SK-N-SH (cell line): Measurements from ENCODE around the gene MST1.

Experiments
- CTCF ChIP-seq: fragments of 200-600 bp; sonication (generic); IDR thresholded peaks from 2 replicates; pipeline ENCODE4 v1.6.1; 2017; ENCODE audit warnings: antibody characterized with exemption, mild to moderate bottlenecking, moderate library complexity
- EP300 ChIP-seq, 2 experiments: IDR thresholded peaks; 2 replicates each; pipeline versions ENCODE4 v1.4.0 to v1.6.1; 2012; ENCODE audit warnings: borderline replicate concordance in 1 of 2, low read depth in 1 of 2, low read length in 1 of 2
- EZH2phosphoT487 ChIP-seq: fragments of 200-600 bp; sonication (generic); IDR thresholded peaks from 2 replicates; pipeline ENCODE4 v1.6.1; 2017; ENCODE audit warnings: low read depth, mixed run types, mild to moderate bottlenecking, antibody characterized with exemption, moderate library complexity, borderline replicate concordance
- GABPA ChIP-seq: IDR thresholded peaks from 2 replicates; pipeline ENCODE4 v1.4.0; 2012; ENCODE audit warnings: low read depth, mild to moderate bottlenecking
- IRF3 ChIP-seq: fragments of 150-350 bp; IDR thresholded peaks from 2 replicates; pipeline ENCODE4 v1.6.1; 2016; ENCODE audit warnings: mild to moderate bottlenecking, low read depth, low read length
- JUND ChIP-seq: IDR thresholded peaks from 2 replicates; pipeline ENCODE4 v1.4.0; 2012
- MXI1 ChIP-seq: IDR thresholded peaks from 2 replicates; pipeline ENCODE4 v1.6.1; 2012; ENCODE audit warnings: mild to moderate bottlenecking, low read depth, low read length, improper control_type of control experiment
- RAD21 ChIP-seq: IDR thresholded peaks from 2 replicates; pipeline ENCODE4 v1.6.1; 2012; ENCODE audit warnings: mild to moderate bottlenecking, low read length
- REST ChIP-seq: IDR thresholded peaks from 2 replicates; pipeline ENCODE4 v1.6.1; 2012; ENCODE audit warnings: mild to moderate bottlenecking, low read depth, low read length, moderate library complexity
- RFX5 ChIP-seq: IDR thresholded peaks from 2 replicates; pipeline ENCODE4 v1.6.1; 2012; ENCODE audit warnings: mild to moderate bottlenecking, improper control_type of control experiment, low read length
- SIN3A ChIP-seq: IDR thresholded peaks from 2 replicates; pipeline ENCODE4 v1.6.1; 2012; ENCODE audit warnings: low read depth, mild to moderate bottlenecking, low read length, moderate library complexity, borderline replicate concordance
- TAF1 ChIP-seq: IDR thresholded peaks from 2 replicates; pipeline ENCODE4 v1.6.1; 2012; ENCODE audit warnings: low read depth, mild to moderate bottlenecking, low read length, moderate library complexity, borderline replicate concordance
- YY1 ChIP-seq: IDR thresholded peaks from 2 replicates; pipeline ENCODE4 v1.4.0; 2012; ENCODE audit warnings: low read depth, mild to moderate bottlenecking

- TF ChIP-seq CTCF, result no peak
- TF ChIP-seq EP300 (IDR thresholded peaks at IDR 0.05; ENCODE audit: borderline replicate concordance in 1 of 2, low read depth in 1 of 2, low read length in 1 of 2), result no peak
- TF ChIP-seq SIN3A, result no peak
- no peak for TF ChIP-seq RFX5
- TF ChIP-seq JUND, result no peak
- TF ChIP-seq IRF3, result no peak
- TF ChIP-seq EZH2phosphoT487, result no peak
- TF ChIP-seq TAF1, result no peak
- no peak for TF ChIP-seq MXI1
- no peak for TF ChIP-seq GABPA
- no peak for TF ChIP-seq RAD21
- no peak for TF ChIP-seq YY1
- no peak for TF ChIP-seq REST
Measured at GRCh38 chr3:49702672-49703071, 13.4 kb upstream of the MST1 start.
